Measurements from ENCODE around the gene THSD4. TPM values are rescaled to one million over a fixed set of nuclear protein-coding genes. Genes with fewer than 3 reads are reported as not detected.

THSD4 gene
- polyA plus RNA-seq, 1 donor from 2014 or later, result 0.46 TPM

DNA sequence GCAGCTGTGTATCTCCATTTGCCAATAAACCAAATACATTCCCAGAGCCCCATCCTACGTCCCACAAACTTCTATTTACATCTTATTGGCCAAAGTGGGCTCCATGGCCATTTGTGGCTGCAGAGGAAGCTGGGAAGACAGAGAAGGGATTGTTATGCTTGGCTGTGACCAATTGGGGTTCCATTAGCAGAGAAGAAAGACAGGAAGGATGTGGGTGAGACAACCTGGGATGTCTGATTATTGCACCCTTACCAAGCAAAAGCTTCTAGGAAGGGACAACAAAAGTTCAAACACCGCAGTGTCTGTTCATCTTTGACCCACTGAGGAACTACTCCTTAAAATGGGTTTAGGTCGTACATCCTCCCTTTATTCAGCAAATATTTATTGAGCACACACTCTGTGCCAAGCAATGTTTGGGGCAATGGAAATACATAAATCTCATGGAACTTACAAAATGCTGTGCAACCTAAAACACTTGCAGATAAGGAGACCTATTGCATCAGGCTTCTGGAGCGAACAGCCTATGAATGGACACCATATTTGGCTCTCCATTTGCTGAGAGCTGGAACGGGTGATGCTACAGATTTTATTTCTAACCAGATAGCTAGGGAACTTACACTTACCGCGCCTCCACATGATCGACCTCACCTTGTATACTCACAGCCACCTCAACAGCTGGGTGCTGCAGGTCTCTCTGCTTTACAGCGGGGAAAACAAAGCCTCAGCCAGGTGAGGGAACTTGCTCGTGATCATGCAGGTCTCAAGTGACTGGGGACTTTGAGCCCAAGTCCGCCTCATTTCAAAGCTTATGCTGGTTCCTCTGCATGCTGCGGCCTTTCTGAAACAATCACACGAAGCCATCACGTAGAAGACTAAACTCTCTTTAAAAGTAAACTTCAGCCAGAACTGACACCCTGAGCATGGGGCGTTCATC is 673.6 kb downstream of the THSD4 start:
- no peaks in the 10 kb centered on the region for H4K20me1 ChIP-seq (ENCODE audit: insufficient read depth)
- H3K4me3 ChIP-seq (ENCODE audit: low read length), result no peak overlapping the region
- H3K9me2 ChIP-seq (ENCODE audit: insufficient read depth, low read length), result no peaks in the 10 kb centered on the region
- H3F3A ChIP-seq (ENCODE audit: insufficient read depth, low read length, poor library complexity, severe bottlenecking), result no peaks in the 10 kb centered on the region
- H3K4me2 ChIP-seq (ENCODE audit: low read length), result no peak overlapping the region
- no peaks in the 10 kb centered on the region for H3K9me3 ChIP-seq (ENCODE audit: low read length)
- H3K36me3 ChIP-seq (ENCODE audit: insufficient read depth, low read length), result no peaks in the 10 kb centered on the region
- no peak overlapping the region for H3K27ac ChIP-seq (ENCODE audit: low read length)
- no peaks in the 10 kb centered on the region for H3K79me2 ChIP-seq (replicated peaks; ENCODE audit: insufficient read depth, low read length)
- H2AFZ ChIP-seq (ENCODE audit: low read depth, low read length), result no peak overlapping the region
- no peaks in the 10 kb centered on the region for H3K27me3 ChIP-seq (ENCODE audit: insufficient read depth, low read depth, low read length)
- H3K9ac ChIP-seq (ENCODE audit: low read length), result no peak overlapping the region
- TF ChIP-seq, protein P1, sequence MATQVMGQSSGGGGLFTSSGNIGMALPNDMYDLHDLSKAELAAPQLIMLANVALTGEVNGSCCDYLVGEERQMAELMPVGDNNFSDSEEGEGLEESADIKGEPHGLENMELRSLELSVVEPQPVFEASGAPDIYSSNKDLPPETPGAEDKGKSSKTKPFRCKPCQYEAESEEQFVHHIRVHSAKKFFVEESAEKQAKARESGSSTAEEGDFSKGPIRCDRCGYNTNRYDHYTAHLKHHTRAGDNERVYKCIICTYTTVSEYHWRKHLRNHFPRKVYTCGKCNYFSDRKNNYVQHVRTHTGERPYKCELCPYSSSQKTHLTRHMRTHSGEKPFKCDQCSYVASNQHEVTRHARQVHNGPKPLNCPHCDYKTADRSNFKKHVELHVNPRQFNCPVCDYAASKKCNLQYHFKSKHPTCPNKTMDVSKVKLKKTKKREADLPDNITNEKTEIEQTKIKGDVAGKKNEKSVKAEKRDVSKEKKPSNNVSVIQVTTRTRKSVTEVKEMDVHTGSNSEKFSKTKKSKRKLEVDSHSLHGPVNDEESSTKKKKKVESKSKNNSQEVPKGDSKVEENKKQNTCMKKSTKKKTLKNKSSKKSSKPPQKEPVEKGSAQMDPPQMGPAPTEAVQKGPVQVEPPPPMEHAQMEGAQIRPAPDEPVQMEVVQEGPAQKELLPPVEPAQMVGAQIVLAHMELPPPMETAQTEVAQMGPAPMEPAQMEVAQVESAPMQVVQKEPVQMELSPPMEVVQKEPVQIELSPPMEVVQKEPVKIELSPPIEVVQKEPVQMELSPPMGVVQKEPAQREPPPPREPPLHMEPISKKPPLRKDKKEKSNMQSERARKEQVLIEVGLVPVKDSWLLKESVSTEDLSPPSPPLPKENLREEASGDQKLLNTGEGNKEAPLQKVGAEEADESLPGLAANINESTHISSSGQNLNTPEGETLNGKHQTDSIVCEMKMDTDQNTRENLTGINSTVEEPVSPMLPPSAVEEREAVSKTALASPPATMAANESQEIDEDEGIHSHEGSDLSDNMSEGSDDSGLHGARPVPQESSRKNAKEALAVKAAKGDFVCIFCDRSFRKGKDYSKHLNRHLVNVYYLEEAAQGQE (IDR thresholded peaks at IDR 0.05; ENCODE audit: borderline replicate concordance), result no peak
- TF ChIP-seq, protein P2, sequence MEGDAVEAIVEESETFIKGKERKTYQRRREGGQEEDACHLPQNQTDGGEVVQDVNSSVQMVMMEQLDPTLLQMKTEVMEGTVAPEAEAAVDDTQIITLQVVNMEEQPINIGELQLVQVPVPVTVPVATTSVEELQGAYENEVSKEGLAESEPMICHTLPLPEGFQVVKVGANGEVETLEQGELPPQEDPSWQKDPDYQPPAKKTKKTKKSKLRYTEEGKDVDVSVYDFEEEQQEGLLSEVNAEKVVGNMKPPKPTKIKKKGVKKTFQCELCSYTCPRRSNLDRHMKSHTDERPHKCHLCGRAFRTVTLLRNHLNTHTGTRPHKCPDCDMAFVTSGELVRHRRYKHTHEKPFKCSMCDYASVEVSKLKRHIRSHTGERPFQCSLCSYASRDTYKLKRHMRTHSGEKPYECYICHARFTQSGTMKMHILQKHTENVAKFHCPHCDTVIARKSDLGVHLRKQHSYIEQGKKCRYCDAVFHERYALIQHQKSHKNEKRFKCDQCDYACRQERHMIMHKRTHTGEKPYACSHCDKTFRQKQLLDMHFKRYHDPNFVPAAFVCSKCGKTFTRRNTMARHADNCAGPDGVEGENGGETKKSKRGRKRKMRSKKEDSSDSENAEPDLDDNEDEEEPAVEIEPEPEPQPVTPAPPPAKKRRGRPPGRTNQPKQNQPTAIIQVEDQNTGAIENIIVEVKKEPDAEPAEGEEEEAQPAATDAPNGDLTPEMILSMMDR (IDR thresholded peaks at IDR 0.05; ENCODE audit: poor library complexity, severe bottlenecking), result no peak
- no peak for TF ChIP-seq EP300 (conservative IDR thresholded peaks at IDR 0.05; ENCODE audit: poor library complexity, severe bottlenecking)
- no peak for TF ChIP-seq SMC3 (conservative IDR thresholded peaks at IDR 0.05; ENCODE audit: poor library complexity)
- TF ChIP-seq RAD21 (conservative IDR thresholded peaks at IDR 0.05), result no peak
- no peak for TF ChIP-seq POLR2AphosphoS5 (IDR thresholded peaks at IDR 0.05)
- no peak for TF ChIP-seq TAF1 (IDR thresholded peaks at IDR 0.05; ENCODE audit: low read depth)

DNA sequence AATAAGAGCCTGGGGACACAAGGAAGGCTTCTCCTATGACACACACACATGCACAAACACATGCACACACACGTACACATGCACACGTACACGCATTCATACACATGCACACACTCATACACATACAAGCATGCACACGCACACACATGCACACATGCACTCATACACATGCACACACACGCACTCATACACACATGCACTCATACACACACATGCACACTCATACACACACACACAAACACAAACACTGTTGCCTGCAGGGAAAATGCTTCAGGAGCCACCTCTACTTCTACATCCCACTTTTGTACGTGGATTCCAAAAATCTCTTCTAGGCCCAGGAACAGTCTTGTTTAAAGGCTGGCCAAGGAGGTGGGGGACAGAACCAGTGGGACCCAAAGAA is 674.3 kb downstream of the THSD4 start:
- no peaks in the 10 kb centered on the region for H3K27me3 ChIP-seq (ENCODE audit: insufficient read depth, low read depth, low read length)
- H3K4me2 ChIP-seq (ENCODE audit: low read length), result no peak overlapping the region
- H3K9me2 ChIP-seq (ENCODE audit: insufficient read depth, low read length), result no peaks in the 10 kb centered on the region
- no peaks in the 10 kb centered on the region for H3K36me3 ChIP-seq (ENCODE audit: insufficient read depth, low read length)
- H2AFZ ChIP-seq (ENCODE audit: low read depth, low read length), result no peak overlapping the region
- no peak overlapping the region for H3K9ac ChIP-seq (ENCODE audit: low read length)
- no peaks in the 10 kb centered on the region for H3K9me3 ChIP-seq (ENCODE audit: low read length)
- H3F3A ChIP-seq (ENCODE audit: insufficient read depth, low read length, poor library complexity, severe bottlenecking), result no peaks in the 10 kb centered on the region
- TF ChIP-seq MXI1 (conservative IDR thresholded peaks at IDR 0.05; ENCODE audit: poor library complexity, severe bottlenecking) (no peak), SMC3 (conservative IDR thresholded peaks at IDR 0.05; ENCODE audit: poor library complexity) (no peak), POLR2AphosphoS5 (IDR thresholded peaks at IDR 0.05) (no peak), RAD21 (conservative IDR thresholded peaks at IDR 0.05) (no peak)
- TF ChIP-seq, protein P2 (IDR thresholded peaks at IDR 0.05; ENCODE audit: poor library complexity, severe bottlenecking), result no peak
- TF ChIP-seq, protein P1 (IDR thresholded peaks at IDR 0.05; ENCODE audit: borderline replicate concordance), result no peak
- H4K20me1 ChIP-seq (ENCODE audit: insufficient read depth), result no peaks in the 10 kb centered on the region
- no peak overlapping the region for H3K4me3 ChIP-seq (ENCODE audit: low read length)
- no peak overlapping the region for H3K27ac ChIP-seq (ENCODE audit: low read length)
- H3K79me2 ChIP-seq (replicated peaks; ENCODE audit: insufficient read depth, low read length), result no peaks in the 10 kb centered on the region

Data from neural cell (in vitro differentiated cells).